GM19239 (cell line): Measurements from ENCODE around the gene ANKRD24.
"Not testable (repeated sequence)": the region's sequence is repeated elsewhere in the genome, so short reads cannot be mapped to it uniquely, and the experiment has no call there.

Experiments
- DNase-seq: peaks from one replicate; pipeline ENCODE4 v3.0.0; 2011; ENCODE audit warnings: low spot score; ENCODE audit not compliant: insufficient read length
- FAIRE-seq: peaks from 2 replicates; lab custom pipeline; 2011; peaks lifted over from hg19 to GRCh38; lab: Jason Lieb, UNC

ANKRD24 gene

DNA sequence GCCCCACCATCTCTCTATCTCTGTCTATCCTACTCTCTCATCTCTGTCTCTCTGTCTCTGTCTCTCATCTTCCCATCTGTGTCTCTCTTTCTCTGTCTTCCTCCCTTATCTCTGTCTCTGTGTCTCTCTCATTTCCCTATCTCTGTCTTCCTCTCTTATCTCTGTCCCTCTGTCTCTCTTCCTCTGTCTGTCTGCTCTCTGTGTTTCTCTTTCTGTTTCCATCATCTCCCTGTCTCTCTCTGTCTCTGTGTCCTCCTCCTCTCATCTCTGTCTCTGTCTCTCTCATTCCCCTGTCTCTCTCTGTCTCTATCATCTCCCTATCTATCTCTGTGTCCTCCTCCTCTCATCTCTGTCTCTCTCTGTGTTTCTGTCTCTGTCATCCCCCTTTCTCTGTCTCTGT, 45.3 kb downstream of the ANKRD24 start:
- FAIRE-seq (no peak), DNase-seq (no peak)

DNA sequence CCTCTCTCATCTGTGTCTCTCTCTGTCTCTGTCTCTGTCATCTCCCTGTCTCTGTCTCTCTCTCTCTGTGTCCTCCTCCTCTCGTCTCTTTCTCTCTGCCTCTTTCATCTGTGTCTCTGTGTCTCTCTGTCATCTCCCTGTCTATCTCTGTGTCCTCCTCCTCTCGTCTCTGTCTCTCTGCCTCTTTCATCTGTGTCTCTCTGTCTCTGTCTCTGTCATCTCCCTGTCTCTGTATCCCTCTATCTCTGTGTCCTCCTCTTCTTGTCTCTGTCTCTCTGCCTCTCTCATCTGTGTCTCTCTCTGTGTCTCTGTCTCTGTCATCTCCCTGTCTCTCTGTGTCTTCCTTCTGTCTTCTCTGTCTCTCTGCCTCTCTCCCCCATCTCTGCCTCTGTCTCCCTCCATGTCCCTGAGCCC, 46.3 kb downstream of the ANKRD24 start:
- DNase-seq (no peak), FAIRE-seq (no peak)

DNA sequence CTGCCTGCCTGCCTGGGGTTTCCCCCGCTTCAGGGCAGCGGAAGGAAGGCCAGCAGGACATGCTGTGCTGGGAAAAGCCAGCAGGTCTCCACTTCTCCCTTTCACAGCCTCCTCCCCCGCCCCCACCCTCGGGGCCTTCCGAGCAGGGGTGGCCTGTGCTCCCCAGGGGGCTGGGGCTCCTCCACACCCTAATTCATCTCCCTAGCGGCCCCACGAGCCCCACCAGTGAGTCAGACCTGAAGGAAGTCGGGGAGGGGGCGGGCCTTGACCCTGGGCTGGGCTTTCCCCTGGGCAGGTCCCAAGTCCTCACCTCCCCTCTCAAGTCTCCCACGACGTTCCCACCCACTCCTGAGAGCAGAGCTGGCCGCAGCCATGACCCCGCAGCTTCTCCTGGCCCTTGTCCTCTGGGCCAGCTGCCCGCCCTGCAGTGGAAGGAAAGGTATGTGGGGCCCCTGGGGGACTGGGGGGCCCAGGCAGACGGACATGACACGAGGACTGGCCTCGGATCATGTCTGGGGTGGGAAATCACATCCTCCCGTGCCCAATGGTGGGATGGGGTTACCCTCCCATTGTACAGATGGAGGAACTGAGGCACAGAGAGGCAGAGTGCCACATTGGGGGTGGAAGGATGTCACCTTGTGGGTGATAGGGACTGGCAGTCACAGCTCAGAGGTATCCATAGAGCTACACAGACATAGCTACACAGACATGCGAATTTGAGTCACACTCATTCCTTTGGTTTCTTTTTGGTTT, 46.9 kb downstream of the ANKRD24 start, which contains the start of gene EBI3:
Gene EBI3, plus strand, starts transcription at position 345 of the 753 bp plus-strand sequence. Its CDS starts 28 bp downstream, at position 373.
- peak; percentile 83 for FAIRE-seq

DNA sequence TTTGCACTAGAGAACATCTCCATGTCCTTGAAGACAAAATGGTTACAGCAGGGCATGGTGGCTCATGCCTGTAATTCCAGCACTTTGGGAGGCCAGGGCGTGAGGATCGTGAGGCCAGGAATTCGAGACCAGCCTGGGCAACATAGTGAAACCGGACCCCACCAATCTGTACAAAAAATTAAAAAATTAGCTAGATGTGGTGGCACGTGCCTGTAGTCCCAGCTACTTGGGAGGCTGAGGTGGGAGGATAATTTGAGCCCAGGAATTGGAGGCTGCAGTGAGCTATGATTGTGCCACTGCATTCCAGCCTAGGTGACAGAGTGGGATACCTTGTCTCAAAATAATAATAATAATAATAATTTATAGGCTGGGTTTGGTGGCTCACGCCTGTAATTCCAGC, 47.7 kb downstream of the ANKRD24 start:
- FAIRE-seq, DNase-seq: not testable (repeated sequence)

More for the DNA sequence above, 46.9 kb downstream of the ANKRD24 start, which contains the start of gene EBI3:
- peak; percentile 52 for DNase-seq

DNA sequence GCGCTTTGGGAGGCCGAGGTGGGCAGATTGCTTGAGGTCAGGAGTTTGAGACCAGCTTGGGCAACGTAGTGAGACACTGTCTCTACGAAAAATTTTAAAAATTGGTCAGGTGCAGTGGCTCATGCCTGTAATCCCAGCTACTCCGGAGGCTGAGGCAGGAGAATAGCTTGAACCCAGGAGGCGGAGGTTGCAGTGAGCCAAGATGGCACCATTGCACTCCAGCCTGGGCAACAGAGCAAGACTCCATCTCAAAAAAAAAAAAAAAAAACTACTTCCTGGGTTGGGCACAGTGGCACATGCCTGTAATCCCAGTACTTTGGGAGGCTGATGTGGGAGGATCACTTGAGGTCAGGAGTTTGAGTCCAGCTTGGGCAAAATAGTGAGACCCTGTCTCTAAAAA, 49.0 kb downstream of the ANKRD24 start:
- not testable (repeated sequence) for FAIRE-seq, DNase-seq

DNA sequence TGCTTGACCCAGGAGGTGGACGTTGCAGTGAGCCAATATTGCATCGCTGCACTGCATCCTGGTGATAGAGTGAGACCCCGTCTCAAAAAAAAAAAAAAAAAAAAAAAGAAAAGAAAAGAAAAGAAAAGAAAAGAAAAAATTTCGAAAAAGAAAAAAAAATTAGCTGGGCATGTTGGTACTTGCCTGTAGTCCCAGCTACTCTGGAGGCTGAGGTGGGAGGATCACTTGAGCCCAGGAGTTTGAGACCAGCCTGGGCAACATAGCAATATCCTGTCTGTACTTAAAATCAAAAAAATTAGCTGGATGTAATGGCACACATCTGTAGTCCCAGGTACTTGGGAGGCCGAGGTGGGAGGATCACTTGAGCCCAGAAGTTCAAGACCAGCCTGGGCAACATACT, 49.6 kb downstream of the ANKRD24 start:
- not testable (repeated sequence) for FAIRE-seq

DNA sequence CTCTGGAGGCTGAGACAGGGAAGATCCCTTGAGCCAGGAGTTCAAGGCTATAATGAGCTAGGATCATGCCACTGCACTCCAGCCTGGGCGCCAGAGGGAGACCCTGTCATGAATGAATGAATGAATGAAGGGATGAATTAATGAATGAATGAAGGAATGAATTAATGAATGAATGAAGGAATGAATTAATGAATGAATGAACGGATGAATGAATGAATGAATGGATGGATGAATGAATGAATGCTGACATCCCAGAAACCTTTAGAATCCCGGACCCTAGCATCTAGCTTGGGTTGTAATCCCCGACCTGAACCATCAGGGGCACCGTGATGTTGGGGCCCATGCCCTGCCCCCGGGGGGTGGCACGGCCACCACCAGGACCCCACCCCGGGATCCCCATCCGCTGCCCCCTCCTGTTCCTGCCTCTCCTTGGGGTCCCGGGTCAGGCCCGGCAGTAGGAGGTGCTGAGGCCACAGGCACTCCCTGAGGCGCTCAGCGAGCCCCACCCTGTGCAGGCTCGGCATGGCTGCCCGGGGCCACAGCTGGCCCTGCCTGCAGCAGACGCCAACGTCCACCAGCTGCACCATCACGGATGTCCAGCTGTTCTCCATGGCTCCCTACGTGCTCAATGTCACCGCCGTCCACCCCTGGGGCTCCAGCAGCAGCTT, 50.3 kb downstream of the ANKRD24 start:
- FAIRE-seq = no peak
- no peak for DNase-seq

More for the DNA sequence above, 49.6 kb downstream of the ANKRD24 start:
- DNase-seq = not testable (repeated sequence)

DNA sequence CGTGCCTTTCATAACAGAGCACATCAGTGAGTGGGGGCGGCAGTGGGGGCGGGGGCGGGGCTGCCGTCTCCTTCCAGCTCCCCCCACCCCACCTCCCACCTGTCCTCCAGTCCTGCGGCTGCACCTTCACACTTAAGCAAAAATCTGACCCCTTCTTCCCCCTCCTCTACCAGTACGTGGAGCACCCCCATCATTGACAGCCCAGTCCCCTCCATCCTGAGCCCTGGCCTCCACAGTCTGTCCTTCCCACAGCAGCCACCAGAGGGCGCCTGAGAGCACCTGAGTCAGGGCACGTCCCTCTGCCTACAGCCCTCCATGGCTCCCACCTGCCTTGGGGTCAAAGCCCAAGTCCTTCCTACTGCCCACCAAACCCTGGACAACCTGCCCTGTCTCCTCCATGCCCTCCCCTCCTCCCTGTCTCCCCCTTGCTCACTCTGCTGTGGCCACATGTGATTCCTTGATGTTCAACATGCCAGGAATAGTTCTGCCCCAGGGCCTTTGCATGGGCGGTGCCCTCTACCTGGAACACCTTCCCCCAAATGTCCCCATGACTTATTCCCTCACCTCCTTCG, 50.9 kb downstream of the ANKRD24 start:
- FAIRE-seq = no peak
- no peak for DNase-seq

DNA sequence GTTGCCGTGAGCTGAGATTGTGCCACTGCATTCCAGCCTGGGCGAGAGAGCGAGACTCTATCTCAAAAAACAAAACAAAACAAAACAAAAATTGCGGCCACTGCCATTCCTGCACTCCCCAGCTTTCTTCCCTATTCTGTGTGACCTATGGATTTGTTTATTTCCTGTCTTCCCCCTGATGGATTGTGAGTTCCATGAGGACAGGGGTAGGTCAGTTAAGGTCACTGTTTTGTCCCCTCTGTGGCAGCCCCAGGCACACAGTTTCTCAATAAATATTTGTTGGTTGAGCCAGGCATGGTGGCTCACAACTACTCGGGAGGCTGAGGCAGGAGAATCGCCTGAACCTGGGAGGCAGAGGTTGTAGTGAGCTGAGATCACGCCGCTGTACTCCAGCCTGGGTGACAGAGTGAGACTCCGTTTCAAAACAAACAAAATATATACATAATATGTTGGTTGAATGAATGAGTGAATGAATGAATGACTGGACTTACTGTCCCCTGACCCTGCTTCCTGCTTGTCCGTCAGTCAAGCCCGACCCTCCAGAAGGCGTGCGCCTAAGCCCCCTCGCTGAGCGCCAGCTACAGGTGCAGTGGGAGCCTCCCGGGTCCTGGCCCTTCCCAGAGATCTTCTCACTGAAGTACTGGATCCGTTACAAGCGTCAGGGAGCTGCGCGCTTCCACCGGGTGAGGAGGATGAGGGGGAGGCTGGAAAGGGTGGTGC, 51.8 kb downstream of the ANKRD24 start:
- DNase-seq (no peak), FAIRE-seq (no peak)

DNA sequence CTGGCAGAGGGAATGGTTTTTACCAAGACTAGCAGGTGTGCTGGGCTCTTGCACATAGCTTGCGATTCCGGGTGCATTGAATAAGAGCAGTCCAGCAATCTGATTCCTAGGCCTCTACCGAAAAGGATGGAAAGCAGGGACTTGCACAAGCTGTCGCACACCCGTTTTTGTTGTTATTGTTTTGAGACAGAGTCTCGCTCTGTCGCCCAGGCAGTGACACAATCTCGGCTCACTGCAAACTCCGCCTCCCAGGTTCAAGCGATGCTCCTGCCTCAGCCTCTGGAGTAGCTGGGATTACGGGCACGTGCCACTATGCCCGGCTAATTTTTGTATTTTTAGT, 52.3 kb downstream of the ANKRD24 start:
- FAIRE-seq (no peak), DNase-seq (no peak)

DNA sequence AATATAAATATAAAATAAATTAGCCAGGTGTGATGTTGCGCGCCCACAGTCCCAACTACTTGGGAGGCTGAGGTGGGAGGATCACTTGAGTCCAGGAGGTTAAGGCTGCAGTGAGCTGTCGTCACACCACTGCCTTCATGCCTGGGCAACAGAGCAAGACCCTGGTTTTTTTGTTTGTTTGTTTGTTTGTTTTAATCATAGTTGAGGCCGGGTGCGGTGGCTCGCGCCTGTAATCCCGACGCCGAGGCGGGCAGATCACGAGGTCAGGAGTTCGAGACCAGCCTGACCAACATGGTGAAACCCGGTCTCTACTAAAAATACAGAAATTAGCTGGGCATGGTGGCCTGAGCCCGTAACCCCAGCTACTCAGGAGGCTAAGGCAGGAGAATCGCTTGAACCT, 55.0 kb downstream of the ANKRD24 start:
- DNase-seq, FAIRE-seq: not testable (repeated sequence)

DNA sequence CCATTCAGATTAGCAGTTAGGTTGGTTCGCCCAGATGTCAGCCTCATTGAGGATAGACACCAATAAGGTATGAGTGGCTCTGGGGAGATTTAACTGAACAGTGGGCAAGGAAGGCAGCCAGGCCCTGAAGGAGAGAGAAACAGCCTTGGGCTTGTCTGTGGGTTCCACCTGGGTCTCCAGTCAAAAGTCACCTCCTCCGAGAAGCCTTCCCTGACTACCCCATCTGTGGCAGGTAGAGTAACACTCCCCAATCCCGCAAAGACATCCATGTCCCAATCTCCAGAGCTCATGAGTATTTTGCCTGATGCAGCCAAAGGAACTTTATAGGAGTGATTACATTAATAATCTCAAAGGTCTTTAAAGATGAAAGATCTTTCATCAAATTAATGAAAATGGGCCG, 56.3 kb downstream of the ANKRD24 start:
- FAIRE-seq = no peak
- DNase-seq = no peak

DNA sequence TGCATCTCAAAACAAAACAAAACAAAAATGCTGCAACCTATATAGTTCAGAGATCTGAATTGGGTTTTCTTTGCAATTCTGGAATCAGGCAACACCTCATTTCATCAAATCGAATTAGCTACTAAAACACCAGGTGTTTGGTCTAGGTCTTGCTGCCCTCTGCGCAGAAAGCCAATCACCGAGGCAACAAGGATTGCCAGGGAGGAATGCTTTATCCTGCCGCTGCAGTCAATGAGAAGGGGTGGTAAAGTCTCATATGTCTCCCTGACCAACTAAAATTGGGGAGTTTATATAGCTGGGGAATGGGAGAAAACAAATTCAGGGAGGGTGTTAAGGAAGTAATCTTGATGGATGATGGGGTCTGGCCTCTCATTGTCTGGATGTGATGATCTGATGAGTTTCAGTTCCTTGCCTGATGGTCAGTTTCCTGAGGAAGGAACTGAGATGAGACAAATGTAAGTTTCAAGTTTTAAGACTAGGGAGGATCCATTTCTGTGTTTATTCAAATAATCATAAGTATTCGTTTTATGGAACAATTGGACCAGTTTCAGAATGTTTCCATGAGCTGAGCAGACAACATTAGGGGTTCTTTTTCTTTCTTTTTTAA, 59.4 kb downstream of the ANKRD24 start:
- FAIRE-seq (peak; percentile 84), DNase-seq (no peak)

DNA sequence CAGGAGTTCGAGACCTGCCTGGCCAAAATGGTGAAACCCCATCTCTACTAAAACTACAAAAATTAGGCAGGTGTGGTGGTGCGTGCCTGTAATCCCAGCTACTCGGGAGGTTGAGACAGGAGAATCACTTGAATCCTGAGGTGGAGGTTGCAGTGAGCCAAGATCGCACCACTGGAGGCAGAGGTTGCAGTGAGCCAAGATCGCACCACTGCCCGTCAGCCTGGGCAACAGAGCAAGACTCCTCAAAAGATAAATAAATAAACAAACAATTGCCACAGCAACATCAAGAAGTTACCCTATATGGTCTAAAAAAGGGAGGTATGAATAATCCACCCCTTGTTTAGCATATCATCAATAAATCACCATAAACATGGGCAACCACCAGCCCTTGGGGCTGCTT, 63.4 kb downstream of the ANKRD24 start:
- DNase-seq, FAIRE-seq: not testable (repeated sequence)

DNA sequence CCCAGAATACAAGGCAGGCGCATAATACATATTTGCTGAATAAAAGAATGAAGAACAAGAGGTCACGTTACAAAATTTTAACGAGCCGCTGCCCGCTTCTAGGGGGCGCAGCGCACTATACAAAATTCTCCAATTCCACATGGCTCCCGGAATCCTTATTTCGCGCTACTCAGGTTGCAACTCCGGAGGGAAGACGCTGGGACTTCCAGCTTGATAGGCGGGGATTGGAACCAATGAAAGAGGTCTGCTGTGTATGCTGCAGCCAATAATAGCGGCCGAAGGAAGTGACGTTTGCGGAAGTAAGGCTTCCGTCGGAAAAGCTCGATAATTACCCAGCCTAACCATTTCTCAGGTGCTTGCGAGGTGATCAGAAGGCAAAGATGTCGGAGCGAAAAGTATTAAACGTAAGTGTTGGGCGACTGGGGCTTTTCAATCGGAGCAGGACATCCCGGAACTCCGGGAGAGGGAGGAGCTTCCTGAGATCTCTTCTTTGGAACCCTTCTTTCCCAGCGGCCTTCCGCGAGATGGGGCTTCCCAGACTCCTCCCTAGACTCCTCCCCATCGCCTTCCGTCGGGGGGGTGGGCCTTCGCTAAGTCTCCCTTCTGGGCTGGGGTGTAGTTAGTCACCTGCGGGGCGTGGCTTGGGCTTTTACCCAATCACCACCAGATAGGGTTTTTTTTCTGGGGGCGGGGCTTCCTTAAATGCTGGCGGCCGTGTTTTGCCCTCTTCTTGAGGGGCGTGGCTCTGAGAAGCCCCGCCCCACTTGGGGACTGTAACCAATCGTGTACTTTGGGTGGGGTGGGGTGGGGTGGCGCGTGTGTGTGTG, 64.5 kb downstream of the ANKRD24 start, which contains the start of gene YJU2:
Gene YJU2, plus strand, starts transcription at position 314 of the 827 bp plus-strand sequence. Its CDS starts 67 bp downstream, at position 381.
- FAIRE-seq = peak; percentile 98

DNA sequence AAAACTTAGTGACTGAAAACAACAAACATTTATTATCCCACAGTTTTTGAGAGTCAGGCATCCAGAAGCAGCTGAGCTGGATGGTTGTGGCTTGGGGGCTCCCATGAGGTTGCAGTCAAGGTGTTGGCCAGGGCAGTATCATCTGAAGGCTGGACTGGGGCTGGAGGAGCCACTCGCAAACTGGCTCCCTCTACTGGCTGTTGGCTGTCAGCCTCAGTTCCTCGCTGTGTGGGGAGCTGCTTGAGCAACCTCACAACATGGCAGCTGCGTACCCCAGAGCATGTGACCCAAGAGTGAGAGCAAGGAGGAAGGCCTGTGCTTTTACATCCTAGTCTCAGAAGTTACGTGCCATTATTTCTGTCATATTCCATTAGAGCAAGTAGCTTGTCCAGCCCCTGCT, 74.1 kb downstream of the ANKRD24 start:
- DNase-seq (no peak), FAIRE-seq (no peak)

More for the DNA sequence above, 64.5 kb downstream of the ANKRD24 start, which contains the start of gene YJU2:
- DNase-seq = peak; percentile 98

DNA sequence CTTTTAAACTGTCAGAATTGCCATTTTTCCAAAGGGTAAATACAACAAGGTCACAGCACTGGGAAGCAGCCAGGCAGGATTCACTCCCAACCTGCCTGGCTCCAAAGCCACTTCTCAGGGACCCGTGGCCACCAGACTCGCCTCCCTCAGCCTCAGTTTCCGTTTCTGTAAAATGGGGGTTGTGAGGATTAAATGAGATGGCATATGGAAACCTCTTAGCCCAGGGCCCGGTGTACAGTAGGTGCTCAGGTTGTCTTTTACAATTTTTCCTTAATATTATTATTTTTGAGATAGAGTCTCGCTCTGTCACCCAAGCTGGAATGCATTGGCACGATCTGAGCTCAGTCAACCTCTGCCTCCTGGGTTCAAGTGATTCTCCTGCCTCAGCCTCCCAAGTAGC, 74.5 kb downstream of the ANKRD24 start:
- FAIRE-seq (no peak), DNase-seq (no peak)

DNA sequence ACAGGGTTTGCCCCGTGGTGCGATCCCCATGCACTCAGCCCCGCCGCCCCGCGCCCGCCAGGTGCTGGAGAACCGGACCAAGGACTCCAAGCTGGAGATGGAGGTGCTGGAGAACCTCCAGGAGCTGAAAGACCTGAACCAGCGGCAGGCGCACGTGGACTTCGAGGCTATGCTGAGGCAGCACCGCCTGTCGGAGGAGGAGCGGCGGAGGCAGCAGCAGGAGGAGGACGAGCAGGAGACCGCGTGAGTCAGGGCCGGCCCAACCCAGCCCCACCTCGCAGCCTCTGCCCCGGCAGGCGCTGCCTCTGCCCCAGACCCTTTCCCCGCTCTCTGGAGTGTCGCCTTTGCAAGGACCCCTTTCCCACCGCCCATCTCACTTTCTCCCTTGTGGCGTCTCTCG, 75.7 kb downstream of the ANKRD24 start:
- no peak for FAIRE-seq

DNA sequence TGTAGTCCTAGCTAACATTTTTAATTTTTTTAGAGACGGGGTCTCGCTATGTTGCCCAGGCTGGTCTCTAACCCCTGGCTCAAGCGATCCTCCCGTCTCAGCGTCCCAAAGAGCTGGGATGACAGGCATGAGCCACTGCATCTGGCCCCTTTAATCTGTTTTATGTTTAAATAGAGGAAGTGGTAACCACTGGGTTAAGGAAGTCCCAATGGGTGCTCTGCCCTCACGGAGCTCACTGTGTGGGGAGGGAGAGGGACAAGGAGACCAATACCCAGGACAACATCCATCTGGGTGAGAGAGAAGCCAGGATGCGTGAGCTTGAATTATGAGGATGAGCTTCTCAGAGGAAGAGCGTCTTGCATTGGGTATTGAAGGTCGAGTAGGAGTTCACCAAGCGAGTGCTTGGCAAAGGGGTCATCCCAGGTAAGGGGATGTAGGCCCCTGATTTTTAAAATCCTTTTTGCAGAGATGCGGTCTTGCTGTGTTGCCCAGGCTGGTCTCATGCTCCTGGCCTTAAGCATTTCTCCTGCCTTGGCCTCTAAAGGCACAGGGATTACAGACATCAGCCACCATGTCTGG, 78.2 kb downstream of the ANKRD24 start:
- FAIRE-seq = no peak
- DNase-seq = no peak

More for the DNA sequence above, 75.7 kb downstream of the ANKRD24 start:
- no peak for DNase-seq
